MM.1S (cell line): Measurements from ENCODE around the gene ETV6.

Experiments used
- DNase-seq: peaks from one replicate; pipeline ENCODE4 v3.0.0-alpha.2; 2015
- H2AFZ ChIP-seq: fragments of 300-600 bp; sonication (generic); 2 replicates; pipeline ENCODE4 v1.6.0; 2016; ENCODE audit warnings: antibody characterized with exemption, low read length
- H3F3A ChIP-seq: fragments of 300-600 bp; sonication (generic); 2 replicates; pipeline ENCODE4 v1.6.1; 2016; ENCODE audit warnings: mild to moderate bottlenecking, antibody characterized with exemption, low read length, moderate library complexity, mixed read lengths; ENCODE audit not compliant: insufficient read depth
- H3K27ac ChIP-seq: fragments of 300-600 bp; sonication (generic); 2 replicates; pipeline ENCODE4 v1.5.1; 2016; ENCODE audit warnings: mild to moderate bottlenecking, low read length
- H3K27me3 ChIP-seq: fragments of 300-600 bp; sonication (generic); replicated peaks from 2 replicates; pipeline ENCODE4 v1.6.0; 2016; ENCODE audit warnings: low read length; ENCODE audit not compliant: insufficient read depth
- H3K36me3 ChIP-seq: fragments of 300-600 bp; sonication (generic); replicated peaks from 2 replicates; pipeline ENCODE4 v1.6.1; 2016; ENCODE audit warnings: mild to moderate bottlenecking, low read length, mixed read lengths; ENCODE audit not compliant: insufficient read depth
- H3K4me1 ChIP-seq: fragments of 300-600 bp; sonication (generic); 2 replicates; pipeline ENCODE4 v1.6.1; 2016; ENCODE audit warnings: low read length, mixed read lengths
- H3K4me2 ChIP-seq: fragments of 300-600 bp; sonication (generic); 2 replicates; pipeline ENCODE4 v1.6.0; 2016; ENCODE audit warnings: low read depth, low read length
- H3K4me3 ChIP-seq: fragments of 300-600 bp; sonication (generic); 2 replicates; pipeline ENCODE4 v1.5.1; 2016; ENCODE audit warnings: low read length, mixed read lengths
- H3K79me2 ChIP-seq: fragments of 300-600 bp; sonication (generic); 2 replicates; pipeline ENCODE4 v1.6.1; 2016; ENCODE audit warnings: mixed run types, low read length, mixed read lengths
- H3K9ac ChIP-seq: fragments of 300-600 bp; sonication (generic); 2 replicates; pipeline ENCODE4 v1.6.1; 2016; ENCODE audit warnings: low read length, mixed read lengths
- H3K9me2 ChIP-seq: fragments of 300-600 bp; sonication (generic); replicated peaks from 2 replicates; pipeline ENCODE4 v1.6.1; 2016; ENCODE audit warnings: mild to moderate bottlenecking, low read length, mixed read lengths; ENCODE audit not compliant: insufficient read depth
- H3K9me3 ChIP-seq: fragments of 300-600 bp; sonication (generic); replicated peaks from 2 replicates; pipeline ENCODE4 v1.6.1; 2016; ENCODE audit warnings: mild to moderate bottlenecking, low read length, mixed read lengths; ENCODE audit not compliant: insufficient read depth
- H4K20me1 ChIP-seq: fragments of 300-600 bp; sonication (generic); 2 replicates; pipeline ENCODE4 v1.6.1; 2016; ENCODE audit warnings: mild to moderate bottlenecking, low read length, moderate library complexity, mixed read lengths; ENCODE audit not compliant: insufficient read depth
- EZH2 ChIP-seq: fragments of 300-600 bp; sonication (generic); optimal IDR thresholded peaks from 2 replicates; pipeline ENCODE3; 2017; ENCODE audit warnings: low read depth, mild to moderate bottlenecking, antibody characterized with exemption, low read length, mixed read lengths
- EZH2phosphoT487 ChIP-seq: fragments of 300-600 bp; sonication (generic); IDR thresholded peaks from 2 replicates; pipeline ENCODE4 v1.6.1; 2018; ENCODE audit warnings: antibody characterized with exemption, low read length
- TF ChIP-seq, protein P1 (sequence below): fragments of 300-600 bp; sonication (generic); IDR thresholded peaks from 2 replicates; pipeline ENCODE4 v1.5.1; 2016; ENCODE audit warnings: antibody characterized with exemption, low read length, mixed read lengths

The ETV6 gene

DNA sequence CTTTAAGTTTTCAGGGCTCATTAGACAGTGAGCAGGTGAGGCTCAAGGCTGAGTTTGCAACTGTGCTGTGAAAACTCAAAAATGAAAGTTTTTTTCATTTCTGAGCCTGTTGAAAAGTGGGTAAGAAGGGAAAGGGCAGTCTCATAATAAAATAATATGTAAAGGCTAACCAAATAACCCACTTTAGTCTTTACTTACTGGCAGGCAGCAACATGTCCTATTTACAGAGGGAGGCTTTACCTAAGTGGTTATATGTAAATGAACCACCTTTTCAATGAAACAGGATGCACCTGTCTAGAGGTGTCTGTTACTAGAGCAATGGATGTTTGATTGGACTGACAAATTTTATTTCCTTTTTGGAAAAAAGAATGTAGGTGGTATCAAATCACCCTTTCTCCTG is 158.0 kb downstream of the ETV6 start:
- TF ChIP-seq, protein P1, sequence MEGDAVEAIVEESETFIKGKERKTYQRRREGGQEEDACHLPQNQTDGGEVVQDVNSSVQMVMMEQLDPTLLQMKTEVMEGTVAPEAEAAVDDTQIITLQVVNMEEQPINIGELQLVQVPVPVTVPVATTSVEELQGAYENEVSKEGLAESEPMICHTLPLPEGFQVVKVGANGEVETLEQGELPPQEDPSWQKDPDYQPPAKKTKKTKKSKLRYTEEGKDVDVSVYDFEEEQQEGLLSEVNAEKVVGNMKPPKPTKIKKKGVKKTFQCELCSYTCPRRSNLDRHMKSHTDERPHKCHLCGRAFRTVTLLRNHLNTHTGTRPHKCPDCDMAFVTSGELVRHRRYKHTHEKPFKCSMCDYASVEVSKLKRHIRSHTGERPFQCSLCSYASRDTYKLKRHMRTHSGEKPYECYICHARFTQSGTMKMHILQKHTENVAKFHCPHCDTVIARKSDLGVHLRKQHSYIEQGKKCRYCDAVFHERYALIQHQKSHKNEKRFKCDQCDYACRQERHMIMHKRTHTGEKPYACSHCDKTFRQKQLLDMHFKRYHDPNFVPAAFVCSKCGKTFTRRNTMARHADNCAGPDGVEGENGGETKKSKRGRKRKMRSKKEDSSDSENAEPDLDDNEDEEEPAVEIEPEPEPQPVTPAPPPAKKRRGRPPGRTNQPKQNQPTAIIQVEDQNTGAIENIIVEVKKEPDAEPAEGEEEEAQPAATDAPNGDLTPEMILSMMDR = no peak
- no peak for TF ChIP-seq EZH2
- no peak for TF ChIP-seq EZH2phosphoT487
- H3K9me3 ChIP-seq = no peaks in the 10 kb centered on the region
- H3K4me1 ChIP-seq = peaks cover 44% of the 10 kb centered on the region
- no peaks in the 10 kb centered on the region for H3K9me2 ChIP-seq
- H3F3A ChIP-seq = peaks cover 22% of the 10 kb centered on the region
- peaks cover 14% of the 10 kb centered on the region; the same call in 1 of the 2 replicates for H3K79me2 ChIP-seq
- H3K36me3 ChIP-seq = no peaks in the 10 kb centered on the region
- H3K4me3 ChIP-seq = peak overlapping the region; percentile 28; the same call in 1 of the 2 replicates
- no peaks in the 10 kb centered on the region for H3K27me3 ChIP-seq
- DNase-seq = peak; percentile 83
- peak overlapping the region; percentile 52 for H3K4me2 ChIP-seq
- no peaks in the 10 kb centered on the region for H4K20me1 ChIP-seq
- H3K27ac ChIP-seq = peak overlapping the region; percentile 49; the same call in 1 of the 2 replicates
- H2AFZ ChIP-seq = no peak overlapping the region
- H3K9ac ChIP-seq = no peak overlapping the region

DNA sequence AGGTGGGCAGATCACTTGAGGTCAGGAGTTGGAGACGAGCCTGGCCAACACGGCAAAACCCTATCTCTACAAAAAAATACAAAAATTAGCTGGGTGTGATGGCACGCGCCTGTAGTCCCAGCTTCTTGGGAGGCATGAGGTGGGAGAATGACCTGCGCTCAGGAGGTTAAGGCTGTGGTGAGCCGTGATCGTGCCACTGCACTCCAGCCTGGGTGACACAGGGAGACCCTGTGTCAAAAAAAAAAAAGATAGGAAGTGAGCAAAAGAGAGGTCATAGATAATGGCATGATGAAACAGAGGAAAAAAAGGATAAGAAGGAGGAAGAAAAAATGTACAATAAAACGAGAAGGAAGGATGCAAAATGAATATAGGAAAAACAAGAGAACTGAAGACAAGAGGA is 159.5 kb downstream of the ETV6 start:
- Histone ChIP-seq H3K27ac (no peak overlapping the region), H4K20me1 (no peaks in the 10 kb centered on the region), H3K9ac (no peak overlapping the region), H3K36me3 (no peaks in the 10 kb centered on the region), H3K79me2 (peaks cover 14% of the 10 kb centered on the region; the same call in 1 of the 2 replicates), H3K9me2 (no peaks in the 10 kb centered on the region), H3K27me3 (no peaks in the 10 kb centered on the region), H3K4me2 (no peak overlapping the region), H3K4me3 (no peak overlapping the region), H2AFZ (no peak overlapping the region), H3F3A (peaks cover 34% of the 10 kb centered on the region), H3K4me1 (peaks cover 56% of the 10 kb centered on the region), H3K9me3 (no peaks in the 10 kb centered on the region)
- DNase-seq = no peak
- TF ChIP-seq EZH2 = no peak
- TF ChIP-seq EZH2phosphoT487 = no peak
- TF ChIP-seq, protein P1 = no peak

DNA sequence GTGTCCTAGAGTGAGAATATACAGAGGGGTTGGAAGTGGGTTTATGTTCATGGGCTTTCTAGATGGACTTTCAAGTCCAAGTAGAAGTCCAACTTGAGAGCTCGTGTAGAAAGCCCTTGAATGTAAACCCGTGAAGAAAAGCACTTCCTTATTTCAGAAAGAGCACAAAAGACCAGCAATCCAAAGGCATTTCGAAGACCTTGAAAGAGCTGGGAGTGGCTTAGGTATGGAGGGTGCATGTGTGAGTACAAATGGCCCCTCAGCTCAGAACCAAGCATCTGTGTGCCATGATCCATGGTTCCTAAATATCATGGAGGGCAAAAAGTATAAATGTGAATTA is 160.7 kb downstream of the ETV6 start:
- Histone ChIP-seq H3K79me2 (peaks cover 6% of the 10 kb centered on the region; the same call in 1 of the 2 replicates), H3K9ac (no peak overlapping the region)

More for the DNA sequence above, 160.7 kb downstream of the ETV6 start:
- Histone ChIP-seq H3K4me3 (no peak overlapping the region), H3K27me3 (no peaks in the 10 kb centered on the region), H3K9me3 (no peaks in the 10 kb centered on the region), H3F3A (peaks cover 34% of the 10 kb centered on the region), H4K20me1 (no peaks in the 10 kb centered on the region), H3K4me2 (no peak overlapping the region), H2AFZ (no peak overlapping the region), H3K9me2 (no peaks in the 10 kb centered on the region), H3K36me3 (no peaks in the 10 kb centered on the region), H3K27ac (no peak overlapping the region), H3K4me1 (peaks cover 53% of the 10 kb centered on the region)
- DNase-seq = no peak
- no peak for TF ChIP-seq EZH2
- TF ChIP-seq EZH2phosphoT487 = no peak
- TF ChIP-seq, protein P1 = no peak
